ENCODE measurements around the gene MFAP4. TPM values are rescaled to one million over a fixed set of nuclear protein-coding genes. Genes with fewer than 3 reads are reported as not detected.

The MFAP4 gene
- total and polyA plus RNA-seq, 9 of the 15 experiments (the other 6 are each of a cell fraction or from before 2014, with no cell fraction given), result 0.07 to 0.24 TPM; not detected in 7

DNA sequence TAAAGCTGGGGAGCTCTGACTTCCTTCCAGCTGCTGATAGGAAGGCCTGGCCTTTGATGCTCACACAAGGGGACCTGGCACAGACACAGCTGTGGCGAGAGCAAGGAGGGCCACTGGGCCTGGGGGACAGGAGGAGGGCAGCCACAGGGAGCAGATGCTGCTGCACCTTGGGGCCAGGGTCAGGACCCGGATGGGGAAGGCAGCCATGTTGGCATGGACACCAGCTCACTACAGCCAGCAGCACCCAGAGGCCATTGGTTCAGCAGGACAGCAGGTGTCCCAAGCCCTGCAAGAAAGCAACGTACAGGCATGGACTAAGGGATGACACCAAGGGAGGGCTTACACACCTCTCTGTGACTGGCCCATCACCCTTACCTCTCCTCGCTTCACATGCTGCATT lies 16.0 kb upstream of the MFAP4 start:
- DNase-seq (ENCODE audit: extremely low read depth in 1 of 4, low spot score in 3 of 4) (no peak), ATAC-seq (no peak), FAIRE-seq (no peak)
- BruUV-seq (replicated peaks), result no TSS peak
- Histone ChIP-seq H3K27ac (ENCODE audit: extremely low read depth, low read depth, low read length) (no peak overlapping the region), H3K4me2 (ENCODE audit: insufficient read depth, low read length) (no peak overlapping the region), H3K4me1 (replicated peaks in 1 of 2; ENCODE audit: control insufficient read depth in 2 of 2, insufficient read depth in 2 of 2, low read length in 2 of 2) (no peaks in the 10 kb centered on the region; a peak in 1 of 5 replicates), H4K20me1 (replicated peaks; ENCODE audit: control insufficient read depth, insufficient read depth, low read length) (no peaks in the 10 kb centered on the region), H3K9me3 (replicated peaks; ENCODE audit: control insufficient read depth, insufficient read depth, low read depth, low read length) (no peaks in the 10 kb centered on the region), H3K27me3 (ENCODE audit: control insufficient read depth in 2 of 2, insufficient read depth in 2 of 2, low read length in 2 of 2) (peaks cover 0 to 10% of the 10 kb centered on the region in 2 experiments; a peak in 1 of 5 replicates), H3K4me3 (no peak overlapping the region), H3K36me3 (ENCODE audit: control insufficient read depth, insufficient read depth, low read length) (no peaks in the 10 kb centered on the region), H3K79me2 (ENCODE audit: control insufficient read depth, insufficient read depth, low read length) (no peaks in the 10 kb centered on the region), H3K9ac (ENCODE audit: insufficient read depth in 1 of 2, low read depth in 2 of 2, low read length in 2 of 2) (no peak overlapping the region), H3K9me1 (ENCODE audit: control insufficient read depth, insufficient read depth, low read length) (no peaks in the 10 kb centered on the region), H2AFZ (ENCODE audit: low read depth, low read length) (no peak overlapping the region)
- POLR2A ChIA-PET, result interaction anchor here (0.6 kb wide), 1 partner anchor 76 kb away, joined by 3 read pairs; no protein-coding TSS in a partner anchor
- CTCF ChIA-PET (ENCODE audit: low intra/inter-chr PET ratio), result no interaction called here
- WGBS (ENCODE audit: insufficient coverage, low coverage, missing lambda C conversion rate), result 3% methylated on average over 4 of the region's 4 CpGs
- TF ChIP-seq SMAD4 (CRISPR knock-in tag; conservative IDR thresholded peaks at IDR 0.05) (no peak), CREB3 (tag; conservative IDR thresholded peaks at IDR 0.05; ENCODE audit: low read depth) (no peak)
- intact Hi-C loops (cut with micrococcal nuclease) (no loop called here), in situ Hi-C loops (cut with MboI) (no loop called here)

- 0% methylated on average over 1 of the region's 1 CpG for WGBS (ENCODE audit: insufficient coverage, low coverage, missing lambda C conversion rate)
- no peaks in the 10 kb centered on the region for H3K9me3 ChIP-seq (replicated peaks; ENCODE audit: control insufficient read depth, insufficient read depth, low read depth, low read length)
- in situ Hi-C loops (cut with MboI) (no loop called here), intact Hi-C loops (cut with micrococcal nuclease) (no loop called here)
- no peaks in the 10 kb centered on the region for H4K20me1 ChIP-seq (replicated peaks; ENCODE audit: control insufficient read depth, insufficient read depth, low read length)
- DNase-seq (ENCODE audit: extremely low read depth in 1 of 4, low spot score in 3 of 4), result no peak
- ChIA-PET CTCF (ENCODE audit: low intra/inter-chr PET ratio) (no interaction called here), POLR2A (no interaction called here)
- no peak for FAIRE-seq
- H3K4me1 ChIP-seq (replicated peaks in 1 of 2; ENCODE audit: control insufficient read depth in 2 of 2, insufficient read depth in 2 of 2, low read length in 2 of 2), result no peaks in the 10 kb centered on the region; a peak in 1 of 5 replicates
- H3K4me2 ChIP-seq (ENCODE audit: insufficient read depth, low read length), result no peak overlapping the region
- H3K27me3 ChIP-seq (ENCODE audit: control insufficient read depth in 2 of 2, insufficient read depth in 2 of 2, low read length in 2 of 2), result peaks cover 0 to 15% of the 10 kb centered on the region in 2 experiments; a peak in 1 of 5 replicates
- H3K27ac ChIP-seq (ENCODE audit: extremely low read depth, low read depth, low read length), result no peak overlapping the region
- no TSS peak for BruUV-seq (replicated peaks)
- H2AFZ ChIP-seq (ENCODE audit: low read depth, low read length), result no peak overlapping the region
- no peak overlapping the region for H3K4me3 ChIP-seq
- no peaks in the 10 kb centered on the region for H3K79me2 ChIP-seq (ENCODE audit: control insufficient read depth, insufficient read depth, low read length)
- no peak overlapping the region for H3K9ac ChIP-seq (ENCODE audit: insufficient read depth in 1 of 2, low read depth in 2 of 2, low read length in 2 of 2)
- H3K9me1 ChIP-seq (ENCODE audit: control insufficient read depth, insufficient read depth, low read length), result no peaks in the 10 kb centered on the region
- H3K36me3 ChIP-seq (ENCODE audit: control insufficient read depth, insufficient read depth, low read length), result no peaks in the 10 kb centered on the region
- ATAC-seq, result no peak
- TF ChIP-seq GTF2B (IDR thresholded peaks at IDR 0.05; ENCODE audit: extremely low read depth, insufficient read length) (no peak), ZBTB5 (IDR thresholded peaks at IDR 0.05) (no peak), SRSF9 (IDR thresholded peaks at IDR 0.05; ENCODE audit: borderline replicate concordance, low read depth, low read length) (no peak), MAFK (IDR thresholded peaks at IDR 0.05; ENCODE audit: low read length) (no peak), ZNF232 (CRISPR knock-in tag; IDR thresholded peaks at IDR 0.05) (no peak), IRF2 (CRISPR knock-in tag; IDR thresholded peaks at IDR 0.05) (no peak)
- TF ChIP-seq, protein P1, sequence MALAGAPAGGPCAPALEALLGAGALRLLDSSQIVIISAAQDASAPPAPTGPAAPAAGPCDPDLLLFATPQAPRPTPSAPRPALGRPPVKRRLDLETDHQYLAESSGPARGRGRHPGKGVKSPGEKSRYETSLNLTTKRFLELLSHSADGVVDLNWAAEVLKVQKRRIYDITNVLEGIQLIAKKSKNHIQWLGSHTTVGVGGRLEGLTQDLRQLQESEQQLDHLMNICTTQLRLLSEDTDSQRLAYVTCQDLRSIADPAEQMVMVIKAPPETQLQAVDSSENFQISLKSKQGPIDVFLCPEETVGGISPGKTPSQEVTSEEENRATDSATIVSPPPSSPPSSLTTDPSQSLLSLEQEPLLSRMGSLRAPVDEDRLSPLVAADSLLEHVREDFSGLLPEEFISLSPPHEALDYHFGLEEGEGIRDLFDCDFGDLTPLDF (CRISPR knock-in tag; IDR thresholded peaks at IDR 0.05), result no peak
These were observed 15.2 kb upstream of the MFAP4 start for GRCh38 chr17:19402171-19402570.
